Endothelial cell of umbilical vein (primary cell): ENCODE data around the gene TEC. TPM values are rescaled to one million over a fixed set of nuclear protein-coding genes. Genes with fewer than 3 reads are reported as not detected.

Experiments used
- BruUV-seq: library from RNA; stranded (reverse); fragments of 400-500 nt; replicated peaks from 2 replicates; lab custom pipeline; 2021; lab: Mats Ljungman, UMichigan
- CTCF ChIA-PET: fragments of 300-600, 350-600 bp; sonication (Branson Sonifier 250); formaldehyde crosslinking; loops from one replicate; lab custom pipeline; 2021; ENCODE audit warnings: antibody characterized with exemption, inconsistent platforms; lab: Charles Lee
- POLR2A ChIA-PET: fragments of 300-600, 350-600 bp; sonication (Branson Sonifier 250); formaldehyde crosslinking; loops from one replicate; lab custom pipeline; 2021; ENCODE audit warnings: antibody characterized with exemption, inconsistent platforms; lab: Charles Lee
- DNase-seq: peaks from one replicate; pipeline ENCODE4 v3.0.0-alpha.2; 2011; ENCODE audit warnings: low read depth, low spot score
- FAIRE-seq: peaks from 2 replicates; lab custom pipeline; 2011; peaks lifted over from hg19 to GRCh38; lab: Jason Lieb, UNC
- H2AFZ ChIP-seq: 2 replicates; pipeline ENCODE4 v1.6.0; 2012; ENCODE audit warnings: low read depth, low read length, control low read depth, inconsistent platforms
- H3K27ac ChIP-seq: 2 replicates; pipeline ENCODE4 v1.5.1; 2011; ENCODE audit warnings: low read depth, mild to moderate bottlenecking, control low read depth, low read length, moderate library complexity; ENCODE audit not compliant: insufficient read depth
- H3K27me3 ChIP-seq, 2 experiments: 2 replicates each; pipeline versions ENCODE4 v1.6.0 to v1.6.1; 2011; ENCODE audit warnings: low read length in 2 of 2, mixed read lengths in 1 of 2; ENCODE audit not compliant: control insufficient read depth in 2 of 2, insufficient read depth in 2 of 2
- H3K36me3 ChIP-seq, 2 experiments: 2 replicates in 1 of 2; 3 replicates in 1 of 2; pipeline ENCODE4 v1.5.1; 2011; ENCODE audit warnings: low read length in 2 of 2, mild to moderate bottlenecking in 1 of 2, moderate library complexity in 1 of 2; ENCODE audit not compliant: control insufficient read depth in 2 of 2, insufficient read depth in 2 of 2; ENCODE audit errors: extremely low read depth in 1 of 2
- H3K4me1 ChIP-seq: 3 replicates; pipeline ENCODE4 v1.5.1; 2011; ENCODE audit warnings: mild to moderate bottlenecking, low read length; ENCODE audit not compliant: control insufficient read depth, insufficient read depth; ENCODE audit errors: extremely low read depth
- H3K4me2 ChIP-seq: 2 replicates; pipeline ENCODE4 v1.6.1; 2011; ENCODE audit warnings: low read length, control low read depth, mixed read lengths; ENCODE audit not compliant: insufficient read depth
- H3K4me3 ChIP-seq, 3 experiments: fragments of 200-600 bp in 1 of 3; sonication (generic), shearing (Covaris generic) in 1 of 3; replicated peaks in 1 of 3; 2 replicates each; pipeline ENCODE4 v1.5.1; 2011 to 2016; ENCODE audit warnings: control low read depth in 3 of 3, low read length in 3 of 3, mild to moderate bottlenecking in 2 of 3, inconsistent platforms in 1 of 3, low read depth in 1 of 3, moderate library complexity in 1 of 3; ENCODE audit not compliant: insufficient read depth in 1 of 3
- H3K79me2 ChIP-seq: 2 replicates; pipeline ENCODE4 v1.6.0; 2012; ENCODE audit warnings: low read length, inconsistent platforms; ENCODE audit not compliant: control insufficient read depth, insufficient read depth
- H3K9ac ChIP-seq: replicated peaks from 2 replicates; pipeline ENCODE3; 2011; ENCODE audit warnings: low read length, control low read depth; ENCODE audit not compliant: insufficient read depth; ENCODE audit errors: extremely low read depth
- H3K9me1 ChIP-seq: replicated peaks from 3 replicates; pipeline ENCODE4 v1.6.0; 2011; ENCODE audit warnings: mild to moderate bottlenecking, low read length; ENCODE audit not compliant: control insufficient read depth, insufficient read depth; ENCODE audit errors: extremely low read depth
- H3K9me3 ChIP-seq: replicated peaks from 2 replicates; pipeline ENCODE4 v1.5.1; 2012; ENCODE audit warnings: low read length, inconsistent platforms; ENCODE audit not compliant: control insufficient read depth, insufficient read depth
- H4K20me1 ChIP-seq: replicated peaks from 2 replicates; pipeline ENCODE3; 2011; ENCODE audit warnings: mild to moderate bottlenecking, low read length; ENCODE audit not compliant: control insufficient read depth, insufficient read depth; ENCODE audit errors: extremely low read depth
- CTCF ChIP-seq, 2 donors: IDR thresholded peaks; 1 replicate in 1 of 2; 2 replicates in 1 of 2; pipeline ENCODE4 v1.5.1; 2011; ENCODE audit warnings: low read length in 2 of 2, mild to moderate bottlenecking in 2 of 2, moderate library complexity in 2 of 2, control low read depth in 1 of 2, inconsistent platforms in 1 of 2, low read depth in 1 of 2; ENCODE audit not compliant: insufficient read depth in 1 of 2; ENCODE audit errors: extremely low read depth in 1 of 2
- EZH2 ChIP-seq: IDR thresholded peaks from 2 replicates; pipeline ENCODE4 v1.6.1; 2012; ENCODE audit warnings: borderline replicate concordance, low read depth, mild to moderate bottlenecking, moderate library complexity, low read length, inconsistent platforms; ENCODE audit not compliant: severe bottlenecking
- FOS ChIP-seq: IDR thresholded peaks from 2 replicates; pipeline ENCODE4 v1.6.1; 2011; ENCODE audit warnings: mild to moderate bottlenecking, low read length, moderate library complexity, borderline replicate concordance; ENCODE audit not compliant: insufficient read depth
- GATA2 ChIP-seq: IDR thresholded peaks from 2 replicates; pipeline ENCODE4 v1.7.0; 2011; ENCODE audit warnings: low read depth, mild to moderate bottlenecking, moderate library complexity, mixed read lengths, low read length; ENCODE audit not compliant: insufficient read length, insufficient read depth
- JUN ChIP-seq: IDR thresholded peaks from 2 replicates; pipeline ENCODE4 v1.6.1; 2011; ENCODE audit warnings: borderline replicate concordance, low read depth; ENCODE audit not compliant: insufficient read length, insufficient read depth
- MAX ChIP-seq: IDR thresholded peaks from 2 replicates; pipeline ENCODE4 v1.6.1; 2011; ENCODE audit not compliant: insufficient read depth, insufficient read length
- MYC ChIP-seq: IDR thresholded peaks from one replicate; pipeline ENCODE4 v1.6.1; 2011; ENCODE audit warnings: mild to moderate bottlenecking, low read depth, low read length
- POLR2A ChIP-seq: IDR thresholded peaks from 2 replicates; pipeline ENCODE4 v1.6.1; 2012; ENCODE audit warnings: low read depth, mild to moderate bottlenecking, control low read depth, low read length
- POLR2AphosphoS5 ChIP-seq: IDR thresholded peaks from 2 replicates; pipeline ENCODE4 v1.6.1; 2012; ENCODE audit warnings: low read depth, mild to moderate bottlenecking, control low read depth, low read length, moderate library complexity; ENCODE audit not compliant: insufficient read depth
- dilution Hi-C: fragments of 300-500 bp; cut with MboI; formaldehyde crosslinking; loops from one replicate; pipeline ENCODE4 v1.15.0; 2019; ENCODE audit warnings: low sequenced_read_pairs; ENCODE audit not compliant: extremely low pct_ligation_motif_present
- intact Hi-C: fragments of 100-400 bp; cut with micrococcal nuclease; formaldehyde crosslinking; loops from one replicate; pipeline ENCODE4 v1.10.0; 2022
- polyA plus RNA-seq, 4 experiments: library from polyadenylated mRNA; depleted of rRNA in 3 of 4; stranded (reverse) in 3 of 4; unstranded in 1 of 4; fragments of >200 nt; gene quantifications; 2 replicates each; pipeline versions ENCODE4 v1.2.1 to v1.2.3, GENCODE V29; 2011 to 2012; ENCODE audit warnings: missing spikeins in 1 of 4
- total RNA-seq: library from RNA; stranded (reverse); gene quantifications from 2 replicates; pipeline ENCODE4 v1.2.3, GENCODE V29; 2021

The TEC gene
- total and polyA plus RNA-seq, 2 donors (not counting 3 experiments of a cell fraction or from before 2014, with no cell fraction given): 0.08 to 0.86 TPM

- DNase-seq (no peak), FAIRE-seq (no peak)
- POLR2A ChIA-PET: no interaction called here
- Histone ChIP-seq H4K20me1 (no peaks in the 10 kb centered on the region), H3K4me1 (no peaks in the 10 kb centered on the region), H3K4me3 (no peak overlapping the region), H2AFZ (no peak overlapping the region), H3K4me2 (no peak overlapping the region), H3K9me1 (no peaks in the 10 kb centered on the region), H3K27me3 (peaks cover 0 to 7% of the 10 kb centered on the region in 2 experiments), H3K27ac (no peak overlapping the region), H3K79me2 (no peaks in the 10 kb centered on the region), H3K36me3 (no peaks in the 10 kb centered on the region), H3K9ac (no peak overlapping the region), H3K9me3 (no peaks in the 10 kb centered on the region)
- intact Hi-C loops (no loop called here), dilution Hi-C loops (no loop called here)
- TF ChIP-seq POLR2A (no peak), MAX (no peak)
- CTCF ChIA-PET: no interaction called here
- no TSS peak for BruUV-seq
Observed at GRCh38 chr4:48244665-48245064, 25.0 kb downstream of the TEC start.

GRCh38 chr4:48243887-48244286 lies 25.8 kb downstream of the TEC start:
- ChIA-PET CTCF (interaction anchor here (1.0 kb wide), 1 partner anchor 11 kb away, joined by 3 read pairs; no protein-coding TSS in a partner anchor), POLR2A (no interaction called here)
- Histone ChIP-seq H3K27ac (no peak overlapping the region), H4K20me1 (no peaks in the 10 kb centered on the region), H3K4me1 (no peaks in the 10 kb centered on the region), H3K27me3 (peaks cover 0 to 7% of the 10 kb centered on the region in 2 experiments), H2AFZ (no peak overlapping the region), H3K9ac (no peak overlapping the region), H3K9me1 (no peaks in the 10 kb centered on the region), H3K36me3 (no peaks in the 10 kb centered on the region), H3K4me3 (no peak overlapping the region), H3K4me2 (no peak overlapping the region), H3K9me3 (no peaks in the 10 kb centered on the region), H3K79me2 (no peaks in the 10 kb centered on the region)
- no peak for TF ChIP-seq MAX
- TF ChIP-seq POLR2AphosphoS5: no peak
- TF ChIP-seq EZH2: no peak
- no peak for TF ChIP-seq FOS
- TF ChIP-seq MYC: no peak
- TF ChIP-seq CTCF (IDR thresholded peaks at IDR 0.05; ENCODE audit: extremely low read depth in 1 of 2, insufficient read depth in 1 of 2, low read depth in 1 of 2, low read length in 2 of 2): no peak
- TF ChIP-seq POLR2A: no peak
- no peak for TF ChIP-seq GATA2
- TF ChIP-seq JUN: no peak
- intact Hi-C loops: no loop called here
- dilution Hi-C loops: no loop called here
- DNase-seq (no peak), FAIRE-seq (no peak)
- no TSS peak for BruUV-seq
